Psoas muscle (tissue), 8 donors: Measurements from ENCODE around the gene HTT. TPM values are rescaled to one million over a fixed set of nuclear protein-coding genes. Genes with fewer than 3 reads are reported as not detected.
A peak's percentile ranks its signal among the peaks of the same experiment; 100 is the strongest.

ENCODE experiments used
- ATAC-seq, 4 donors: fragments of 200-7000 bp; cut with Tn5 transposase; one replicate each; pipeline ENCODE4 v1.9.1; 2020; ENCODE audit warnings: moderate library complexity in 3 of 4, mild to moderate bottlenecking in 2 of 4
- DNase-seq, 2 donors: peaks; one replicate each; pipeline ENCODE4 v3.0.0-alpha.2; 2020
- H3K27ac ChIP-seq: fragments of 200-600 bp; one replicate; pipeline ENCODE4 v1.8.0; 2022
- H3K27me3 ChIP-seq, 3 donors: fragments of 200-600 bp in 1 of 3; one replicate each; pipeline versions ENCODE4 v1.6.1 to v1.8.0; 2013 to 2022; ENCODE audit warnings: low read length in 2 of 3, mild to moderate bottlenecking in 2 of 3, moderate library complexity in 1 of 3; ENCODE audit not compliant: insufficient read depth in 3 of 3
- H3K36me3 ChIP-seq, 2 donors: fragments of 200-600 bp in 1 of 2; one replicate each; pipeline versions ENCODE4 v1.6.1 to v1.8.0; 2013 to 2022; ENCODE audit warnings: low read depth in 1 of 2, mild to moderate bottlenecking in 1 of 2, moderate library complexity in 1 of 2; ENCODE audit not compliant: insufficient read depth in 1 of 2
- H3K4me1 ChIP-seq: fragments of 200-600 bp; one replicate; pipeline ENCODE4 v1.8.0; 2022
- H3K4me3 ChIP-seq: fragments of 200-600 bp; one replicate; pipeline ENCODE4 v1.8.0; 2022; ENCODE audit warnings: mild to moderate bottlenecking
- H3K9me3 ChIP-seq: fragments of 200-600 bp; one replicate; pipeline ENCODE4 v1.8.0; 2022
- WGBS, 3 donors: extraction: QIAGEN DNeasy Blood & Tissue Kit; methylation state at CpG; one replicate each; pipeline versions ENCODE4 v1.1.6 to v1.1.7; 2013; 5-methylcytosine and 5-hydroxymethylcytosine counted together
- intact Hi-C, 2 donors: fragments of 100-400 bp; cut with DNase I; formaldehyde crosslinking; loops; one replicate each; pipeline versions ENCODE4 v1.11.0 to v1.14.2; 2022
- polyA plus RNA-seq, 3 donors: library from polyadenylated mRNA; stranded (reverse); fragments of 200-250 nt; gene quantifications; one replicate each; pipeline ENCODE4 v1.2.3, GENCODE V29; 2013
- total RNA-seq, 4 donors: library from RNA; stranded (reverse); fragmentation: NEBNext Ultra II Directional in 2 of 4; extraction: Animal tissue kit (Norgen Biotek cat#: 25700) in 2 of 4; gene quantifications; one replicate each; pipeline versions ENCODE4 v1.2.1 to v1.2.4, GENCODE V29; 2021 to 2023
- TF ChIP-seq, protein P1 (sequence below): fragments of 200-600 bp; IDR thresholded peaks from one replicate; pipeline ENCODE4 v1.8.0; 2022; ENCODE audit warnings: antibody characterized with exemption
- donor health status: healthy with polysubstance abuse.
- donor health status: DM: no; HTN: no; CAD: no; lungs with moderate emphysema.
- donor health status: Bipolar disorder and iron deficiency.
- donor health status: healthy.
- donor health status: DM: yes; HTN: yes; CAD: no.
- donor health status: DM: no; HTN: no; CAD: no.
- donor health status: DM: no; HTN: no; CAD: no.
- donor health status: DM: yes; HTN: yes; CAD: no.

The HTT gene
- total and polyA plus RNA-seq, 7 donors, result 6.7 to 39.9 (median 29.6) TPM

DNA sequence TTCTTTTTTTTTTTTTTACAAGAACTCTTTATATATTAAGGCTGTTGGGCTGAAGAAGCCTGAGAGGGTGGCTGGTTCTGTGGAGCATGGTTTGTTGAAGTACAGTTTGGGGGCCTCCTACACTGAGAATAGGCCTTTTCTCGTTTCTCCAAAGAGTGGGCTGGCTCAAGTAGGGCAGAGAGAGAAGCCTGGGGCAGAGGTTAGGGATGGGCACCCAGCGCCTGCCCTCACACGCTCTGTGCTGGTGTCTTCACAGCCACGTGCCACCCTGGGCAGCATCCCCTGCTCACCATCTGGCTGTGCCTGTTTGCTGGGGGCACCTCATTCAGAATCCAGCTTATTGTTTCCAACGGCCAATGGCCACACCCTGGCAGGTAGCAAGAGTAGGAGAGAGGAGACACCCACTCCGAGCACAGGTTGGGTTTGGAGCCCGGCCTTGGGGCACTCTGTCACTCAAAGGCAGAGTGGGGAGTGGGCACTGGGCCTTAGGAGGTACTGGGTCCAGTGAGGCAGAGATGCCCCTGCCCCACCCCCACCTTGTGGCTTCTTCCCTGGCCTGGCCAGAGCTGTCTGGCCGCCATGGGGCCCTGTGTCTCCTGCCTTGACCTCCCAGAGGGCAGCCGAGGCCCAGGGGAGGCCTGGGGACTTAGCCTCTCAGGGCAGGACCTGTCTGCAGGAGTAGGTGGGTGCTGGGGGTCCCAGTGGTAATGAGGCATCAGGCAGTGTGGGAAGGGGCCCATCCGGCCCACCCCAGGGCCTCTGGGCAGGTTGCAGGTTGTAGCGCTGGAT is 177.4 kb downstream of the HTT start:
- no peaks in the 10 kb centered on the region for H3K27me3 ChIP-seq
- TF ChIP-seq, protein P1, sequence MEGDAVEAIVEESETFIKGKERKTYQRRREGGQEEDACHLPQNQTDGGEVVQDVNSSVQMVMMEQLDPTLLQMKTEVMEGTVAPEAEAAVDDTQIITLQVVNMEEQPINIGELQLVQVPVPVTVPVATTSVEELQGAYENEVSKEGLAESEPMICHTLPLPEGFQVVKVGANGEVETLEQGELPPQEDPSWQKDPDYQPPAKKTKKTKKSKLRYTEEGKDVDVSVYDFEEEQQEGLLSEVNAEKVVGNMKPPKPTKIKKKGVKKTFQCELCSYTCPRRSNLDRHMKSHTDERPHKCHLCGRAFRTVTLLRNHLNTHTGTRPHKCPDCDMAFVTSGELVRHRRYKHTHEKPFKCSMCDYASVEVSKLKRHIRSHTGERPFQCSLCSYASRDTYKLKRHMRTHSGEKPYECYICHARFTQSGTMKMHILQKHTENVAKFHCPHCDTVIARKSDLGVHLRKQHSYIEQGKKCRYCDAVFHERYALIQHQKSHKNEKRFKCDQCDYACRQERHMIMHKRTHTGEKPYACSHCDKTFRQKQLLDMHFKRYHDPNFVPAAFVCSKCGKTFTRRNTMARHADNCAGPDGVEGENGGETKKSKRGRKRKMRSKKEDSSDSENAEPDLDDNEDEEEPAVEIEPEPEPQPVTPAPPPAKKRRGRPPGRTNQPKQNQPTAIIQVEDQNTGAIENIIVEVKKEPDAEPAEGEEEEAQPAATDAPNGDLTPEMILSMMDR, result no peak
- intact Hi-C loops, result no loop called here
- 94 to 95% (median 94%) methylated on average over 11 of the region's 11 CpGs for WGBS, 3 donors
- no peaks in the 10 kb centered on the region for H3K4me1 ChIP-seq
- DNase-seq, result peak; percentile 9 to 38
- H3K36me3 ChIP-seq, result peaks cover 0 to 16% of the 10 kb centered on the region in 2 donors
- no peak overlapping the region for H3K27ac ChIP-seq
- H3K9me3 ChIP-seq, result no peaks in the 10 kb centered on the region
- no peak overlapping the region for H3K4me3 ChIP-seq
- no peak for ATAC-seq

DNA sequence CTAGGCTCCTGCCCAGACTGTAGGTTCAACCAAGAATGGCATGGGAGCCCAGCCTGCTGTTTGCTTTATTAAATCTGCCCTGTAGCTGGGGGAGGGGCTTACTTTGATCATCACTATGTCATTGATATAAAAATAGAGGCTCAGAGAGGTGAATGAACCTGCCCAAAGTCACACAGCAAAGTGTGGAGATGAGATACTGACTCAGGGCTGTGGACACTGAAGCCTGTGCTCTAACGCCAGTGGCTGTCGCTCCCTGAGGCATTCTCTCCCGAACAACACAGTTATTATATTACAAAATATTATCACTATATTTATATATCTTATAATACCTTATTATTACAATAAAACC is 178.0 kb downstream of the HTT start:
- Histone ChIP-seq H3K4me1 (no peaks in the 10 kb centered on the region), H3K9me3 (no peaks in the 10 kb centered on the region), H3K27me3 (no peaks in the 10 kb centered on the region), H3K4me3 (no peak overlapping the region), H3K27ac (no peak overlapping the region), H3K36me3 (peaks cover 0 to 16% of the 10 kb centered on the region in 2 donors)
- WGBS, 3 donors, result 55 to 93% (median 87%) methylated on average over 3 of the region's 3 CpGs
- intact Hi-C loops, result no loop called here
- ATAC-seq (no peak), DNase-seq (no peak)
- TF ChIP-seq, protein P1, result no peak

DNA sequence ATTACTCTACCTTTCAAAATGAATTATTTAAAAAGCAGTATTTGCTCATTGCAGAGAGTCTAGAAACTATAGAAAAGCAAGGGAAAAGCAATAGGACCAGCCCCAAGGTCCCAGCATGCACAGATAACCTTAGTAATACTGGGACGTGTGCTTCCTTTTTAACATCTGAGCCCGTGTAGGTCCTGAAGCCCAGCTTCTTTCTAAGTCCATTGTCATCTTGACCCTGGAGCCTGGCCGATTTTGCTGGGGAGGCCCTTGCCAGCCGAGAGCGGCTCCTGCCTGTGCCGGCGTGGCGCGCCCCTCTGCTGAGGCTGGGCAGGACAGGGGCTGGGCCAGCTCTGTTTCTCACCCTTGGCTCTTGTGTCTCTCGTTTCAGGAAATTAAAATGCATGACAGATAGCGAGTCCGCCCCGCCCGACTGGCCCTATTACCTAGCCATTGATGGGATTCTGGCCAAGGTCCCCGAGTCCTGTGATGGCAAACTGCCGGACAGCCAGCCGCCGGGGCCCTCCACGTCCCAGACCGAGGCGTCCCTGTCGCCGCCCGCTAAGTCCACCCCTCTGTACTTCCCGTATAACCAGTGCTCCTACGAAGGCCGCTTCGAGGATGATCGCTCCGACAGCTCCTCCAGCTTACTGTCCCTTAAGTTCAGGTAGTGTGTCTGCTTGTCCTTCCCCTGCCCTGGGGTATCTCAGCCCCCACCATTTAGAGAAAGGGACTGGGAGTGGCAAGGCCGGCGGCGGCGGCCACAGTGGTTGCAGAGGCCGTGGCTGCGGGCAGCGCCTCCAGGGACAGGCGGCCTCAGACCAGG is 178.6 kb downstream of the HTT start:
- 63 to 92% (median 91%) methylated on average over 38 of the region's 38 CpGs for WGBS, 3 donors
- TF ChIP-seq, protein P1, result no peak
- ATAC-seq (no peak), DNase-seq (peak; percentile 13 to 45)
- H3K36me3 ChIP-seq, result peaks cover 0 to 16% of the 10 kb centered on the region in 2 donors
- intact Hi-C loops, result no loop called here
- H3K9me3 ChIP-seq, result no peaks in the 10 kb centered on the region
- no peak overlapping the region for H3K4me3 ChIP-seq
- H3K27me3 ChIP-seq, result no peaks in the 10 kb centered on the region
- H3K4me1 ChIP-seq, result no peaks in the 10 kb centered on the region
- no peak overlapping the region for H3K27ac ChIP-seq

- no peak for ATAC-seq
- Histone ChIP-seq H3K36me3 (peaks cover 0 to 16% of the 10 kb centered on the region in 2 donors), H3K4me3 (no peak overlapping the region), H3K9me3 (no peaks in the 10 kb centered on the region), H3K27me3 (no peaks in the 10 kb centered on the region), H3K4me1 (no peaks in the 10 kb centered on the region), H3K27ac (no peak overlapping the region)
- 88 to 99% (median 90%) methylated on average over 13 of the region's 13 CpGs for WGBS, 3 donors
- peak; percentile 6 to 31 for DNase-seq
- TF ChIP-seq, protein P1, result no peak
- intact Hi-C loops, result no loop called here
These were observed 179.3 kb downstream of the HTT start for GRCh38 chr4:3253808-3254207.
